RWPE1 (cell line): ENCODE results near the gene HDAC8.

ENCODE experiments used
- CTCF ChIA-PET: fragments of 350-600 bp; sonication (Branson Sonifier 250); formaldehyde crosslinking; extraction: SDS; loops from one replicate; lab custom pipeline; 2021; lab: Yijun Ruan, JAX
- POLR2A ChIA-PET: fragments of 400-600 bp; formaldehyde crosslinking; extraction: SDS; loops from one replicate; lab custom pipeline; 2020; ENCODE audit warnings: antibody characterized with exemption; ENCODE audit not compliant: low non-redundant PET; lab: Yijun Ruan, JAX
- DNase-seq: peaks from one replicate; pipeline ENCODE4 v3.0.0; 2012; ENCODE audit warnings: low spot score
- H3K27ac ChIP-seq: fragments of 450-650 bp; 2 replicates; pipeline ENCODE4 v1.5.1; 2017
- TF ChIP-seq, protein P1 (sequence below): fragments of 450-650 bp; conservative IDR thresholded peaks from 2 replicates; pipeline ENCODE4 v1.5.1; 2017; ENCODE audit warnings: low read depth, mild to moderate bottlenecking

HDAC8 gene

DNA sequence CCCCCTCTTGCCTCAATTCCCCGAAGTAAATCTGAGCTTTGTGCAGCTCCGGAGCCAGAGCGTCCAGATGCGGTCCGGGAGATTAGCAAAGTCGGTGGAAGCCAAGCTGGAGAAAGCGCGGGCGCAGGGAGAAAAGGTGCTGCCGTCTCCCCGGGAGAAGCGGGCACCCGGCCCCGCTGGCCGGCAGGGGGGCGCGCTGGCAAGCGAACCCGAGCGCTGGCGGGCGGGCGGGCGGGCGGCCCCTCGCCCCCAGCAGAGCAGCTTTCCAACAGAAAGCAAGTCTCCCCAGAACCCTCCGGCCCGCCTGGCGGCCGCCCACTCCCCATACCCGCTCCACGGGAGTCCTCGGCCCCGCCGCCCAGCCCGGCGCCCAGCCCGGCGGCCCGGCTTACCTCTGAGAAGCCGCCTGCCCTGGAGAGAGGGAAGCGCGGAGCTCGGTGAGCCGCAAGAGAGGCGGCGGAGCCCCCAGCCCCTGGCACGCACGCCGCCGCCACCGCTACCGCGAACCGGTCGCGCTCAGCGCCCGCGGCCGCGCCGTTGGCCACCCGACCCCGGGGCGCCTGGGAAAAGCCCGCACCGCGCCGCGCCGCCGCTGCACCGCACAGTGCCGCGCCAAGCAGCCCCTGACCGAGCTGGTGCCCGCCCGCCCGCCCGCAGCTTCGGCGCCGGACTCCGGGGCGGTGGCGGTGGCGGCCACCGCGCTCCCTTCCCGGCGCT lies 266.4 kb downstream of the HDAC8 start:
- TF ChIP-seq, protein P1, sequence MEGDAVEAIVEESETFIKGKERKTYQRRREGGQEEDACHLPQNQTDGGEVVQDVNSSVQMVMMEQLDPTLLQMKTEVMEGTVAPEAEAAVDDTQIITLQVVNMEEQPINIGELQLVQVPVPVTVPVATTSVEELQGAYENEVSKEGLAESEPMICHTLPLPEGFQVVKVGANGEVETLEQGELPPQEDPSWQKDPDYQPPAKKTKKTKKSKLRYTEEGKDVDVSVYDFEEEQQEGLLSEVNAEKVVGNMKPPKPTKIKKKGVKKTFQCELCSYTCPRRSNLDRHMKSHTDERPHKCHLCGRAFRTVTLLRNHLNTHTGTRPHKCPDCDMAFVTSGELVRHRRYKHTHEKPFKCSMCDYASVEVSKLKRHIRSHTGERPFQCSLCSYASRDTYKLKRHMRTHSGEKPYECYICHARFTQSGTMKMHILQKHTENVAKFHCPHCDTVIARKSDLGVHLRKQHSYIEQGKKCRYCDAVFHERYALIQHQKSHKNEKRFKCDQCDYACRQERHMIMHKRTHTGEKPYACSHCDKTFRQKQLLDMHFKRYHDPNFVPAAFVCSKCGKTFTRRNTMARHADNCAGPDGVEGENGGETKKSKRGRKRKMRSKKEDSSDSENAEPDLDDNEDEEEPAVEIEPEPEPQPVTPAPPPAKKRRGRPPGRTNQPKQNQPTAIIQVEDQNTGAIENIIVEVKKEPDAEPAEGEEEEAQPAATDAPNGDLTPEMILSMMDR: no peak
- ChIA-PET CTCF (no interaction called here), POLR2A (no interaction called here)
- no peak overlapping the region for H3K27ac ChIP-seq
- DNase-seq: peak; percentile 13

DNA sequence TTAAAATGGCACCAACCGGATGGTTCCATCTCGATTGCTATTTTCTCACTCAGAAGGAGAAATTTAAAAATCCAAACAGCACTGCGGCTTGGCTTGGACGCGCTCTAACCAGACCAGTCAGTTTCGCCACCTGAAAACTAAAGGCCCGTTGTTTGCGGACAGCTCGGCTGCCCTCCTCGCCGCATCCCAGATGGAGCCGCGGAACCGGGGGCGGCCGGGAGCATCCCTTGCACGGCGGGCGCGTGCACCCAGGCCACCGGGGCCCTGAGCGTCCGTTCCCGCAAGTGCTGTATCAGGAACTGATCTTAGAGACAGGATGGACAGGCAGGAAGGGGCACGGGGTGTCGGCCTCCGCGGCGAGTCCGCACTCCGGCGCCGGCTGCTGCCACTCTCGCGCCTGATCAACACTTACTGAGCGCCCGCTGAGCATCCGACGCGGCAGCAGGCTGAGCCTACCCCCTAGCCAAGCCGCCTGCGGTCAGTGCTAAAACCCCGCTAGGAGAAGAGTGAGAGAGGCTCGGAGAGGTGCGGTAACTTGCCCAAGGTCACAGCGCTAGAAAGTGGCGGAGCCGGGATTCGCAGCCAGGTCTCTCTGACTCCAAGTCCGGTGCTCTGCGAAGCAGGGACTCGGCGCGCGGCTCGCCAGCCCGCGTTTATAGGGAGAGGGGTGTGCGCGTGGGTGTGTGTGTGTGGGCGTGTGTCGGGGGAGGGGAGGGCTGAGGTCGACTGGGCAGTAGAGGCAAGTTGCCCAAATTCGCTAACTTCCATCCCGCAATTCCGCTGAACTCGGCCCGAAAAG lies 267.2 kb downstream of the HDAC8 start, which contains the start of gene CITED1:
TSS of gene CITED1 (minus strand) at position 629 of the 799 bp plus-strand sequence. CDS start 3,045 bp downstream, outside the sequence.
- TF ChIP-seq, protein P1: no peak
- H3K27ac ChIP-seq: no peak within 1 kb of the TSS
- POLR2A ChIA-PET: no interaction called here
- no peak for DNase-seq
- CTCF ChIA-PET: no interaction called here

DNA sequence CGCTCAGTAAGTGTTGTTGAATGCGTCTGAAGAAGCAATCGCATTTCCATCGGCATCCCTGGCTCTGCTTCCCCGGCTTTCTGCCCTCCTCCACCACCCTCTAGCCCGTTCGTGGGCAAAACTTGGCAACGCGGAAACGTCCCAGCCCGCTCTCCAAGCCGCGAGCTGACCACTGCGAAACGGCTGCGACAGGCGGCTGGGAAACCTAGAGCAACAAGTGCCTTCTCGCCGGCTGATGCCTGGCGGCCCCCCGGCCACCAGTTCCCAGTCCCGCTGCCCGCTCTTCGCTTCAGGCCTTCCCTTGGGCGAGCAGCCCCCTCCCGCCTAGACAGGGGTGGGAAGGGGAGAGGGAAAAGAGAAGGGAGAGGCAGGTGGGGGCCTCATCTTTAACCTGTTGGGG lies 267.8 kb downstream of the HDAC8 start:
- POLR2A ChIA-PET: no interaction called here
- CTCF ChIA-PET: no interaction called here
- TF ChIP-seq, protein P1: no peak
- no peak overlapping the region for H3K27ac ChIP-seq
- DNase-seq: no peak

DNA sequence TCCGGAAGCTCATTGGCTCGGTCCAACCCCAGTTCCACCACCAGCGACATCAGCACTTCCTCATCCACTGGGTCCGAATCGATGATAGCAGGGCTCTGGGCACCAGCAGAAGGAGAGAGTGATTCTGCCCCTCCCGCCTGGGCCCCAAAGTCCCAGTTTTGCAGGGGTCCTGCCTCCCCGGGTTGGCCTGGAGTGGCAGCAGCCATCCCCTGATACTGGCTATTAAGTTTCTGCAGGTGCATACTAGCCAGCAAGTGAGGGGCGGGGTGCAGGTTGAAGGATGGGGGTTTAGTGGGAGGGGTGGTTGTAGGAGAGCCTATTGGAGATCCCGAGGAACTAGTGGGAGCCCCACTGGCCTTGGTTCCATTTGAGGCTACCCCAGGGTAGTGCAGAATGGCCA lies 270.9 kb downstream of the HDAC8 start:
- CTCF ChIA-PET: no interaction called here
- POLR2A ChIA-PET: no interaction called here
- TF ChIP-seq, protein P1: no peak
- no peak for DNase-seq
- no peak overlapping the region for H3K27ac ChIP-seq

DNA sequence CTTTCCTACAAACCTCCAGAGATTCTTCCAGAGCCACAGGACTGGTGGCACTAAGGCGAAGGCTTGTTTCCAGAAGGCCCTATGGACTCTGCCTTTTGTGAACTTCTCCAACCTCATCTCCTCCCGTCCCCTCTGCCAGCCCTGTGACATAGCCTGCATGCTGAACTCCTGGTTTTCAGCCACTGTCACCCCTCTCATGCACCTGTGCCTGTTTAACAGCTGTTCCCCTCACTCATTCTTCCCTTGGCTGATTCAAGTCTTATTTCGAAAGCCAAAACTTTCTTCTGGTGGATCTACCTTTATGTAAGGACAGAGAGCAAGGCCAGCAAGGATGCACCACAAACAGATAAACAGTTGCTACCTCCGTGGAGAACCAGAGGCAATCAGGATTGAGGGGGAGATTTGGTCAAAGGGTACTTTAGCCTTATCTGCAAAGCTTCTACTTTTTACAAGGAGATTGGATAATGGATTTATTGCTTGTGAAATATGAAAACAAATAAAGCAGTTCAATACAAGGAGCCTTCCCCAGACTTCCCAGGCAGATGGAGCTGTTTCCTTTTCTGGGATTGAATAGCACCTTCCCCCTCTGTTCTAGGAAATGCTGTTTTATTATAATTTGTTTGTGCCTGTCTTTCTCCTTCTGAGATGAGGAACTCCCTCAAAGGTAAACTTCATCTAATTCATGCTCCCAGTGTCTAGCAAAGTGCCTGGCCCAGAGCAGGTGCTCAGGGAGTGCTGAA lies 272.6 kb downstream of the HDAC8 start:
- CTCF ChIA-PET: no interaction called here
- TF ChIP-seq, protein P1: no peak
- POLR2A ChIA-PET: no interaction called here
- no peak overlapping the region for H3K27ac ChIP-seq
- no peak for DNase-seq
